ENCODE data around the gene CCDC57. TPM values are rescaled to one million over a fixed set of nuclear protein-coding genes. Genes with fewer than 3 reads are reported as not detected.

The CCDC57 gene
- total and polyA plus RNA-seq, 10 donors: 28.8 to 164 (median 51.9) TPM

- Histone ChIP-seq H3K27ac (peak overlapping the region in 7 of 8 donors; percentile 81 to 92 (median 88)), H3K36me3 (peaks cover 0 to 3% (median 0%) of the 10 kb centered on the region in 6 donors), H3K4me1 (peaks cover 8 to 52% (median 18%) of the 10 kb centered on the region in 6 donors), H3K27me3 (replicated peaks in 1 of 7) (no peaks in the 10 kb centered on the region), H3K9me3 (no peaks in the 10 kb centered on the region), H3K4me3 (peak overlapping the region in 1 of 8 donors; percentile 54)
- no peak for TF ChIP-seq CTCF (IDR thresholded peaks at IDR 0.05 in 8 of 11, conservative IDR thresholded peaks at IDR 0.05 in 3 of 11)
- intact Hi-C loops (cut with DNase I; ENCODE audit: low total_unique reads): loop anchor here (10.0 kb wide), 1 partner anchor 120 kb away; no protein-coding TSS in a partner anchor
- peak; percentile 79 for DNase-seq
- 72 to 86% (median 74%) methylated on average over 22 to 25 of the region's 25 CpGs for WGBS, 5 donors
These were observed 7.6 kb downstream of the CCDC57 start for GRCh38 chr17:82204831-82205719.

- Histone ChIP-seq H3K27ac (no peak overlapping the region), H3K9me3 (no peaks in the 10 kb centered on the region), H3K4me1 (peaks cover 8 to 55% (median 19%) of the 10 kb centered on the region in 6 donors), H3K27me3 (replicated peaks in 1 of 7) (no peaks in the 10 kb centered on the region), H3K4me3 (no peak overlapping the region), H3K36me3 (peaks cover 0 to 10% (median 0%) of the 10 kb centered on the region in 6 donors)
- WGBS, 5 donors: 86 to 92% (median 88%) methylated on average over 19 of the region's 19 CpGs
- no peak for TF ChIP-seq POLR2AphosphoS5 (IDR thresholded peaks at IDR 0.05)
- TF ChIP-seq CTCF (IDR thresholded peaks at IDR 0.05 in 8 of 11, conservative IDR thresholded peaks at IDR 0.05 in 3 of 11): no peak
- TF ChIP-seq POLR2A (IDR thresholded peaks at IDR 0.05): no peak
- intact Hi-C loops (cut with DNase I; ENCODE audit: low total_unique reads): loop anchor here (10.0 kb wide), 1 partner anchor 121 kb away; no protein-coding TSS in a partner anchor
- DNase-seq: no peak
These were observed 8.7 kb downstream of the CCDC57 start for GRCh38 chr17:82203920-82204319.

- DNase-seq: no peak
- TF ChIP-seq POLR2A (IDR thresholded peaks at IDR 0.05) (no peak), CTCF (IDR thresholded peaks at IDR 0.05 in 8 of 11, conservative IDR thresholded peaks at IDR 0.05 in 3 of 11) (no peak), POLR2AphosphoS5 (IDR thresholded peaks at IDR 0.05) (no peak)
- peaks cover 0 to 17% (median 0%) of the 10 kb centered on the region in 6 donors for H3K36me3 ChIP-seq
- no peaks in the 10 kb centered on the region for H3K9me3 ChIP-seq
- no peak overlapping the region for H3K27ac ChIP-seq
- H3K4me1 ChIP-seq: peaks cover 8 to 53% (median 19%) of the 10 kb centered on the region in 6 donors
- intact Hi-C loops (cut with DNase I; ENCODE audit: low total_unique reads): loop anchor here (10.0 kb wide), 1 partner anchor 122 kb away; no protein-coding TSS in a partner anchor
- no peak overlapping the region for H3K4me3 ChIP-seq
- no peaks in the 10 kb centered on the region for H3K27me3 ChIP-seq (replicated peaks in 1 of 7)
- 70 to 74% (median 73%) methylated on average over 9 to 10 of the region's 10 CpGs for WGBS, 5 donors
These were observed 9.7 kb downstream of the CCDC57 start for GRCh38 chr17:82202981-82203380.

GRCh38 chr17:82201498-82201910, 11.1 kb downstream of the CCDC57 start:
- Histone ChIP-seq H3K4me1 (peaks cover 8 to 52% (median 19%) of the 10 kb centered on the region in 6 donors), H3K36me3 (peaks cover 0 to 31% (median 2%) of the 10 kb centered on the region in 6 donors), H3K27ac (peak overlapping the region in 3 of 8 donors; percentile 44 to 66 (median 55)), H3K9me3 (no peaks in the 10 kb centered on the region), H3K4me3 (no peak overlapping the region), H3K27me3 (replicated peaks in 1 of 7) (no peaks in the 10 kb centered on the region)
- 91 to 95% (median 93%) methylated on average over 16 to 23 of the region's 23 CpGs for WGBS, 5 donors
- TF ChIP-seq CTCF (IDR thresholded peaks at IDR 0.05 in 8 of 11, conservative IDR thresholded peaks at IDR 0.05 in 3 of 11): no peak
- peak in 1 of 3 donors; percentile 14 for TF ChIP-seq POLR2AphosphoS5 (IDR thresholded peaks at IDR 0.05)
- intact Hi-C loops (cut with DNase I; ENCODE audit: low total_unique reads): loop anchor here (10.0 kb wide), 1 partner anchor 123 kb away; no protein-coding TSS in a partner anchor
- DNase-seq: no peak
